Measurements from ENCODE around the gene SMARCB1. TPM values are rescaled to one million over a fixed set of nuclear protein-coding genes. Genes with fewer than 3 reads are reported as not detected.
A peak's percentile ranks its signal among the peaks of the same experiment; 100 is the strongest.

Gene SMARCB1
- total RNA-seq, 1 experiment from 2014 or later, result 121 TPM

DNA sequence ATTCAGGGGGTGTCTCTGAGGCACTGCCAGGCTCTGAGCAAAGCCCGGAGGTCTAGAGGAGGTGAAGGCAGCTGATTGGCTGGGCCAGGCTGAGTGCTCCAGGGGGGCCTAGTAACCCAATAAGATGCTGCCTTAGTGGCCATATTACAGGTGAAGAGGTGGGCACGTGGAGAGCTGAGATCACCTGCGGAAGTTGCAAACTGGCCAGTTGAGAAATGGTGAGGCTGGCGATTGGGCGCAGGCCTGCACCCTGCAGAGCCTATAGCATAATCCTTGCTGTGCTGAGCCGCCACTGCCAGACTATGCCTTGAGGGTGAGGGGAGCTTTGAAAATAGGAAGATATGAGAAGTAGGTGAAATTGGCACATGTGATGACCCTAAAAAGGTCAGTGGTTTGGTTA lies 30.4 kb downstream of the SMARCB1 start:
- no peak overlapping the region for H3K27ac ChIP-seq
- peaks cover 93% of the 10 kb centered on the region for H3K36me3 ChIP-seq
- no peaks in the 10 kb centered on the region for H3K27me3 ChIP-seq (replicated peaks)
- H3K9me3 ChIP-seq (replicated peaks), result no peaks in the 10 kb centered on the region
- H3K4me1 ChIP-seq (replicated peaks), result peaks cover 3% of the 10 kb centered on the region; the same call in 1 of the 2 replicates
- H3K4me3 ChIP-seq, result no peak overlapping the region
- no peak for DNase-seq (ENCODE audit: low read depth in 1 of 2, low spot score in 2 of 2)

DNA sequence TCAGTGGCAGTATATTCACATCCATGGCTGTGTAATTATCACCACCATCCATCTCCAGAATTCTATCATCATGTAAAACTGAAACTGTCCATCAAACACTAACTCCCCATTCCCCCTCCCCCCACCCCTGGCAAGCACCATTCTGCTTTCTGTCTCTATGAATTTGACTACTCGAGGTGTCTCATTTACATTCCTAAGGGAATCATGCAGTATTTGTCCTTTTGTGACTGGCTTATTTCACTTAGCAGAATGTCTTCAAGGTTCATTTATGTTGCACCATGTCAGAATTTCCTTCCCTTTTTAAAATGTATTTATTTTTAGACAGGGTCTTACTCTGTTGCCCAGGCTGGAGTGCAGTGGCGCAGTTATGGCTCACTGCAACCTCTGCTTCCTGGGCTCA lies 31.8 kb downstream of the SMARCB1 start:
- no peaks in the 10 kb centered on the region for H3K9me3 ChIP-seq (replicated peaks)
- peaks cover 3% of the 10 kb centered on the region; the same call in 1 of the 2 replicates for H3K4me1 ChIP-seq (replicated peaks)
- peaks cover 93% of the 10 kb centered on the region for H3K36me3 ChIP-seq
- H3K27ac ChIP-seq, result no peak overlapping the region
- no peak for DNase-seq (ENCODE audit: low read depth in 1 of 2, low spot score in 2 of 2)
- no peaks in the 10 kb centered on the region for H3K27me3 ChIP-seq (replicated peaks)
- H3K4me3 ChIP-seq, result no peak overlapping the region

DNA sequence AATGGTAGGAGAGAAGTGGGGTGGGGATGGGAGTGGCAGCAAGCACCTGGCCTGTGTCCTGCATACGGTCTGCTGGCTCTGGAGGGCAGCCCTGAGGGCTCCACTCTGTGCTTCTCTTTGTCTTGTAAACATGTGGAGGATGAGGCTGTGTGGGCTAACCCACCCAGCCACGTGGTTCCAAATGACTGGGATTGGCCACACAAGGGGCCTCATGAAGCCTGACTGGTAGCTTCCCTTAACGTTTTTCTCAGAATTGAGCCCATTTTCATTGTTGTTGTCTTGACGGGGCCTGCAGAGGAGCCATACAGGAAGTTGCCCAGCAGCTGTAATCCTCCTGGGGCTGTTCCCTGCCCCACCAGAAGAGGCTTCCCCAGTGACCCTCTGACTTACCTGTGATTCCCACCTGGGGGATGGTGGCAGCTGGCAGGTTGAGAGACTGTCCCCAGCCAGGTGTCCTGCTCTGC lies 34.0 kb downstream of the SMARCB1 start:
- no peaks in the 10 kb centered on the region for H3K9me3 ChIP-seq (replicated peaks)
- peaks cover 7% of the 10 kb centered on the region for H3K4me1 ChIP-seq (replicated peaks)
- no peak overlapping the region for H3K4me3 ChIP-seq
- no peak for DNase-seq (ENCODE audit: low read depth in 1 of 2, low spot score in 2 of 2)
- H3K27me3 ChIP-seq (replicated peaks), result no peaks in the 10 kb centered on the region
- H3K27ac ChIP-seq, result no peak overlapping the region
- H3K36me3 ChIP-seq, result peaks cover 96% of the 10 kb centered on the region

GRCh38 chr22:23822101-23822671 lies 35.4 kb downstream of the SMARCB1 start:
- Histone ChIP-seq H3K4me1 (replicated peaks) (peaks cover 21% of the 10 kb centered on the region), H3K4me3 (no peak overlapping the region), H3K9me3 (replicated peaks) (no peaks in the 10 kb centered on the region), H3K27ac (no peak overlapping the region), H3K27me3 (replicated peaks) (no peaks in the 10 kb centered on the region), H3K36me3 (peaks cover 96% of the 10 kb centered on the region)
- no peak for DNase-seq (ENCODE audit: low read depth in 1 of 2, low spot score in 2 of 2)

GRCh38 chr22:23823331-23823791 lies 36.6 kb downstream of the SMARCB1 start:
- Histone ChIP-seq H3K4me3 (no peak overlapping the region), H3K27me3 (replicated peaks) (no peaks in the 10 kb centered on the region), H3K36me3 (peaks cover 96% of the 10 kb centered on the region), H3K27ac (no peak overlapping the region), H3K4me1 (replicated peaks) (peaks cover 23% of the 10 kb centered on the region), H3K9me3 (replicated peaks) (no peaks in the 10 kb centered on the region)
- no peak for DNase-seq (ENCODE audit: low read depth in 1 of 2, low spot score in 2 of 2)

- no peaks in the 10 kb centered on the region for H3K9me3 ChIP-seq (replicated peaks)
- no peaks in the 10 kb centered on the region for H3K27me3 ChIP-seq (replicated peaks)
- H3K27ac ChIP-seq, result no peak overlapping the region
- H3K4me1 ChIP-seq (replicated peaks), result peaks cover 35% of the 10 kb centered on the region
- no peak for DNase-seq (ENCODE audit: low read depth in 1 of 2, low spot score in 2 of 2)
- H3K36me3 ChIP-seq, result peaks cover 96% of the 10 kb centered on the region
- H3K4me3 ChIP-seq, result no peak overlapping the region
Observed at GRCh38 chr22:23824476-23825245, 37.9 kb downstream of the SMARCB1 start.

GRCh38 chr22:23825246-23825905 lies 38.6 kb downstream of the SMARCB1 start:
- no peak for DNase-seq (ENCODE audit: low read depth in 1 of 2, low spot score in 2 of 2)
- no peaks in the 10 kb centered on the region for H3K9me3 ChIP-seq (replicated peaks)
- H3K36me3 ChIP-seq, result peaks cover 89% of the 10 kb centered on the region

DNA sequence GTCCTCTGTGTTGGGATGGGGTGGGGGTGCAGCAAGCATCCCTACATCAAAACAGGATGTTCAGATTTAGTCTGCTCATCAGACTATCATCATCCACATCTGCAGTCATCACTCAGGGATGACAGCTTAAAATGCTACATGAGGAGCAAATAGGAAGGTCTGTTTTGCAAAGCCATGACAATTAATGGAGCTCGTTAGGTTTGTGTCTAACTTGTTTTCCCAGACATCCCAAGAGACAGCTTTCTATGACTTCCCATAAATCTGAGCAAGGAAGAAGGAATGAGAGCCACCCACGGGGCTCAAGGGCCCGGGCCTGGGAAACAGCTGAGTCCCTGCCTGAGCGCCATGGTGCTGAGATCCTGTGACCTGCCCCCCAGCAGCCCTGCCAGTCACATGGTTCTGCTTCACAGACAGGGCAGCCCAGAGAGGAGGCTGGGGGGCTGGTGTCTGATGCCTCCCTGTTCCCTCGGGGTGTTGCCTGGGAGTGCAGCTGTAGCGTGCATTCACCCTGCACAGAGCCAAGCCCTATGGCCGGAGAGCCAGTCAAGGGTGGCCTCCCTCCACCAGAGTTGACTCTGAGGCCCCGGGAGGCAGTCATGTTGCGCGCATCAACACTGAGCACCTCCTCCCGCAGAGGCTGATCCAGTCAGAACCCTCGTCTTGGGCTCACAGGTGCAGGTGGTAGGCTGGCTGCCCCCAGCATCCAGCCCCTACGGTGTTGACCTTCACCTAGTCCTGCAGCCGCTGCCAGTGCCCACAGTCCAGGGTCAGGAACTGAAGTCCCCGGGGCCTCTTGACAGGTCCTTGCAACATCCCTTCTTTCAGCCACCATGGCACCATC lies 40.0 kb downstream of the SMARCB1 start:
- Histone ChIP-seq H3K9me3 (replicated peaks) (no peaks in the 10 kb centered on the region), H3K27ac (peak overlapping the region; percentile 24; the same call in 1 of the 2 replicates), H3K4me1 (replicated peaks) (peaks cover 40% of the 10 kb centered on the region), H3K4me3 (no peak overlapping the region), H3K36me3 (peaks cover 86% of the 10 kb centered on the region), H3K27me3 (replicated peaks) (no peaks in the 10 kb centered on the region)
- DNase-seq (ENCODE audit: low read depth in 1 of 2, low spot score in 2 of 2), result peak; percentile 39 to 55

More at GRCh38 chr22:23825246-23825905, 38.6 kb downstream of the SMARCB1 start:
- Histone ChIP-seq H3K4me3 (no peak overlapping the region), H3K27me3 (replicated peaks) (no peaks in the 10 kb centered on the region), H3K4me1 (replicated peaks) (peaks cover 42% of the 10 kb centered on the region), H3K27ac (peak overlapping the region; percentile 24; the same call in 1 of the 2 replicates)

DNA sequence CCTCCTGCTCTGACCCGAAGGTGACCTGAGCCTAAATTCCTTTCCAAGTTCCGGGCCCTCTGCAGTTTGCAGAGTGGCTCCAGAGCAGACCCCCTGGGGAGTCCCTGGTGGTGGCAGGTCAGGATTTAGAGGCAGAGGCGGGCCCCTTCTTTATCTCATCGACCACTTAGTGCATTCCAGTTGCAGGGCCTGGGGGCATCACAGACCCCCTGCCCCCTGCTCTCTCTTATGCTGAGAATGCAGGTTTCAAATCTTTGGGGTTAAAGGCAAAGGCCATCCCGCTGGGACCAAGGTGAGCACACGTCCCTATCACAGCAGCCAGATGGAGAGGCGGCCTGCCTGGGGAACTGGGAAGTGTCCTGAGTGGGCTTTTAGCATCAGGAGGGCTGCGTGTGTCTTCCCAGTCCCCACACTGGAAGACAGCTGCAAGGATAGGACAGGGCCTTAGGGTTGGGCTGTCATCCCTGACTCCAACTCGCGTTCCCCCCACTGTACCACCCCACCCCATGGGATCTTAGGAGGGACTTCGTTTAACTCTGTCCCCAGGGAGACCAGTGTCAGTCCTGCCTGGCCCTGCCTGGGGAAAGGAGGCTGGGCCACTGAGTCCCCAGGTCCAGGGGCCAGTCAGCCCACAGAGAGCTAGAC lies 40.7 kb downstream of the SMARCB1 start:
- H3K9me3 ChIP-seq (replicated peaks), result no peaks in the 10 kb centered on the region
- H3K36me3 ChIP-seq, result peaks cover 86% of the 10 kb centered on the region
- H3K27me3 ChIP-seq (replicated peaks), result no peaks in the 10 kb centered on the region
- no peak for DNase-seq (ENCODE audit: low read depth in 1 of 2, low spot score in 2 of 2)
- no peak overlapping the region; the same call in 1 of the 2 replicates for H3K27ac ChIP-seq
- peaks cover 40% of the 10 kb centered on the region for H3K4me1 ChIP-seq (replicated peaks)
- H3K4me3 ChIP-seq, result no peak overlapping the region

- H3K4me3 ChIP-seq, result no peak overlapping the region
- no peaks in the 10 kb centered on the region for H3K27me3 ChIP-seq (replicated peaks)
- H3K27ac ChIP-seq, result no peak overlapping the region
- H3K4me1 ChIP-seq (replicated peaks), result peaks cover 40% of the 10 kb centered on the region
- no peak for DNase-seq (ENCODE audit: low read depth in 1 of 2, low spot score in 2 of 2)
- H3K9me3 ChIP-seq (replicated peaks), result no peaks in the 10 kb centered on the region
- H3K36me3 ChIP-seq, result peaks cover 88% of the 10 kb centered on the region
Observed at GRCh38 chr22:23828800-23829680, 42.3 kb downstream of the SMARCB1 start.

- Histone ChIP-seq H3K36me3 (peaks cover 85% of the 10 kb centered on the region), H3K27ac (no peak overlapping the region), H3K4me1 (replicated peaks) (peaks cover 40% of the 10 kb centered on the region), H3K4me3 (no peak overlapping the region), H3K9me3 (replicated peaks) (no peaks in the 10 kb centered on the region), H3K27me3 (replicated peaks) (no peaks in the 10 kb centered on the region)
- peak; percentile 56 to 65 for DNase-seq (ENCODE audit: low read depth in 1 of 2, low spot score in 2 of 2)
Observed at GRCh38 chr22:23829845-23830372, 43.1 kb downstream of the SMARCB1 start.

GRCh38 chr22:23831261-23831660 lies 44.5 kb downstream of the SMARCB1 start:
- DNase-seq (ENCODE audit: low read depth in 1 of 2, low spot score in 2 of 2), result no peak
- H3K27ac ChIP-seq, result no peak overlapping the region
- peaks cover 85% of the 10 kb centered on the region for H3K36me3 ChIP-seq
- no peak overlapping the region for H3K4me3 ChIP-seq
- H3K27me3 ChIP-seq (replicated peaks), result no peaks in the 10 kb centered on the region
- H3K4me1 ChIP-seq (replicated peaks), result peaks cover 31% of the 10 kb centered on the region
- no peaks in the 10 kb centered on the region for H3K9me3 ChIP-seq (replicated peaks)
